H1 (cell line): ENCODE data around the gene PALD1. TPM values are rescaled to one million over a fixed set of nuclear protein-coding genes. Genes with fewer than 3 reads are reported as not detected.
A peak's percentile ranks its signal among the peaks of the same experiment; 100 is the strongest.

Source experiments
- CTCF ChIA-PET: fragments of 300-600 bp; sonication (Branson Sonifier 250); formaldehyde crosslinking; loops from one replicate; lab custom pipeline; 2021; ENCODE audit not compliant: partially characterized antibody; lab: Charles Lee
- POLR2A ChIA-PET: fragments of 300-600 bp; sonication (Branson Sonifier 250); formaldehyde crosslinking; loops from one replicate; lab custom pipeline; 2021; ENCODE audit warnings: inconsistent platforms; ENCODE audit not compliant: partially characterized antibody; lab: Charles Lee
- DNase-seq, 2 experiments: peaks; one replicate each; pipeline versions ENCODE4 v3.0.0 to v3.0.0-alpha.2; 2010 to 2022; ENCODE audit warnings: low spot score in 2 of 2, low read depth in 1 of 2, mixed read lengths in 1 of 2
- FAIRE-seq: peaks from 2 replicates; lab custom pipeline; 2011; peaks lifted over from hg19 to GRCh38; lab: Jason Lieb, UNC
- H2AFZ ChIP-seq: 2 replicates; pipeline ENCODE4 v1.8.1; 2012; ENCODE audit warnings: low read length, inconsistent platforms
- H2AK5ac ChIP-seq: 2 replicates; pipeline ENCODE4 v1.6.1; 2013; ENCODE audit warnings: low read depth, low read length
- H2BK120ac ChIP-seq: replicated peaks from 2 replicates; pipeline ENCODE3; 2013; ENCODE audit warnings: low read depth, low read length, inconsistent platforms
- H2BK12ac ChIP-seq: 2 replicates; pipeline ENCODE4 v1.6.1; 2013; ENCODE audit warnings: low read depth, low read length
- H2BK15ac ChIP-seq: 2 replicates; pipeline ENCODE4 v1.6.1; 2013; ENCODE audit warnings: low read length
- H2BK20ac ChIP-seq: 2 replicates; pipeline ENCODE4 v1.6.1; 2013; ENCODE audit warnings: low read length
- H2BK5ac ChIP-seq: 2 replicates; pipeline ENCODE4 v1.6.1; 2013; ENCODE audit warnings: low read depth, low read length
- H3K14ac ChIP-seq: 2 replicates; pipeline ENCODE4 v1.6.1; 2013; ENCODE audit warnings: inconsistent platforms; ENCODE audit not compliant: insufficient read length
- H3K18ac ChIP-seq: 2 replicates; pipeline ENCODE4 v1.6.1; 2013; ENCODE audit warnings: low read length; ENCODE audit errors: extremely low read depth
- H3K23ac ChIP-seq: 2 replicates; pipeline ENCODE4 v1.6.1; 2013; ENCODE audit warnings: inconsistent platforms; ENCODE audit not compliant: insufficient read length
- H3K23me2 ChIP-seq: 2 replicates; pipeline ENCODE4 v1.6.1; 2013; ENCODE audit warnings: low read depth, low read length
- H3K27ac ChIP-seq: 2 replicates; pipeline ENCODE4 v1.6.1; 2011; ENCODE audit warnings: low read depth, low read length, inconsistent platforms
- H3K27me3 ChIP-seq, 4 experiments: replicated peaks in 1 of 4; 1 replicate in 1 of 4; 2 replicates in 3 of 4; pipeline versions ENCODE4 v1.6.1 to v1.8.1; 2011 to 2013; ENCODE audit warnings: low read length in 3 of 4, mild to moderate bottlenecking in 3 of 4, inconsistent platforms in 2 of 4, mixed read lengths in 2 of 4, moderate library complexity in 1 of 4; ENCODE audit not compliant: control insufficient read depth in 3 of 4, insufficient read depth in 3 of 4; ENCODE audit errors: extremely low read depth in 1 of 4
- H3K36me3 ChIP-seq, 4 experiments: 2 replicates each; pipeline versions ENCODE4 v1.6.1 to v1.8.1; 2011 to 2013; ENCODE audit warnings: mild to moderate bottlenecking in 4 of 4, low read length in 3 of 4, moderate library complexity in 2 of 4, control low read depth in 1 of 4, inconsistent platforms in 1 of 4; ENCODE audit not compliant: insufficient read depth in 4 of 4, control insufficient read depth in 2 of 4
- H3K4ac ChIP-seq: replicated peaks from 2 replicates; pipeline ENCODE3; 2013; ENCODE audit warnings: low read length, low read depth, mixed read lengths, inconsistent platforms; ENCODE audit not compliant: insufficient read length
- H3K4me1 ChIP-seq, 4 experiments: replicated peaks in 1 of 4; 1 replicate in 1 of 4; 2 replicates in 3 of 4; pipeline versions ENCODE4 v1.6.1 to v1.8.1; 2011 to 2013; ENCODE audit warnings: low read length in 3 of 4, inconsistent platforms in 2 of 4, mixed read lengths in 1 of 4; ENCODE audit not compliant: insufficient read depth in 4 of 4, control insufficient read depth in 3 of 4
- H3K4me2 ChIP-seq, 2 experiments: 2 replicates each; pipeline versions ENCODE4 v1.6.1 to v1.8.1; 2011 to 2013; ENCODE audit warnings: low read depth in 2 of 2, low read length in 2 of 2, control low read depth in 1 of 2, inconsistent platforms in 1 of 2, mild to moderate bottlenecking in 1 of 2; ENCODE audit not compliant: insufficient read depth in 1 of 2
- H3K4me3 ChIP-seq, 4 experiments: fragments of 200-600, 300-600 bp in 1 of 4; sonication (generic), shearing (Covaris generic), sonication (Bioruptor Twin) in 1 of 4; 2 replicates each; pipeline versions ENCODE4 v1.5.1 to v1.8.1; 2011 to 2016; ENCODE audit warnings: low read length in 4 of 4, low read depth in 3 of 4, control low read depth in 2 of 4, inconsistent platforms in 2 of 4, mild to moderate bottlenecking in 2 of 4, mixed read lengths in 1 of 4, moderate library complexity in 1 of 4; ENCODE audit not compliant: insufficient read depth in 2 of 4; ENCODE audit errors: extremely low read depth in 1 of 4
- H3K56ac ChIP-seq: replicated peaks from 2 replicates; pipeline ENCODE3; 2013; ENCODE audit warnings: low read depth, mild to moderate bottlenecking, mixed read lengths, low read length, inconsistent platforms; ENCODE audit not compliant: insufficient read length
- H3K79me1 ChIP-seq: 2 replicates; pipeline ENCODE4 v1.6.1; 2013; ENCODE audit warnings: low read depth, low read length, control low read depth
- H3K79me2 ChIP-seq, 2 experiments: 2 replicates each; pipeline versions ENCODE4 v1.6.1 to v1.8.1; 2012 to 2013; ENCODE audit warnings: low read length in 2 of 2, mild to moderate bottlenecking in 2 of 2, inconsistent platforms in 1 of 2; ENCODE audit not compliant: insufficient read depth in 2 of 2, control insufficient read depth in 1 of 2
- H3K9ac ChIP-seq, 4 experiments: replicated peaks in 1 of 4; 1 replicate in 1 of 4; 2 replicates in 3 of 4; pipeline versions ENCODE4 v1.6.1 to v1.8.1; 2011 to 2013; ENCODE audit warnings: low read depth in 3 of 4, low read length in 3 of 4, control low read depth in 2 of 4, mild to moderate bottlenecking in 2 of 4, moderate library complexity in 2 of 4, inconsistent platforms in 1 of 4; ENCODE audit errors: extremely low read depth in 1 of 4
- H3K9me3 ChIP-seq, 2 experiments: 2 replicates each; pipeline versions ENCODE4 v1.6.1 to v1.8.1; 2012 to 2013; ENCODE audit warnings: mild to moderate bottlenecking in 2 of 2, moderate library complexity in 2 of 2, control low read depth in 1 of 2, inconsistent platforms in 1 of 2, low read depth in 1 of 2, low read length in 1 of 2, mixed read lengths in 1 of 2; ENCODE audit not compliant: insufficient read depth in 2 of 2
- H4K20me1 ChIP-seq, 2 experiments: replicated peaks in 1 of 2; 2 replicates each; pipeline versions ENCODE3 to v1.8.1; 2011 to 2013; ENCODE audit warnings: inconsistent platforms in 2 of 2, low read length in 2 of 2, mild to moderate bottlenecking in 1 of 2; ENCODE audit not compliant: insufficient read depth in 2 of 2, control insufficient read depth in 1 of 2
- H4K5ac ChIP-seq: 2 replicates; pipeline ENCODE4 v1.6.1; 2013; ENCODE audit warnings: low read length, low read depth, mixed read lengths, inconsistent platforms; ENCODE audit not compliant: insufficient read length
- H4K8ac ChIP-seq: 2 replicates; pipeline ENCODE4 v1.8.0; 2013; ENCODE audit warnings: mild to moderate bottlenecking, moderate library complexity, low read length, inconsistent platforms; ENCODE audit not compliant: insufficient read depth; ENCODE audit errors: extremely low read depth
- H4K91ac ChIP-seq: replicated peaks from 2 replicates; pipeline ENCODE3; 2013; ENCODE audit warnings: low read length, mixed read lengths, inconsistent platforms; ENCODE audit not compliant: insufficient read length
- CHD2 ChIP-seq: IDR thresholded peaks from 2 replicates; pipeline ENCODE4 v1.6.1; 2012; ENCODE audit warnings: low read length, improper control_type of control experiment
- EP300 ChIP-seq, 2 experiments: IDR thresholded peaks; 1 replicate in 1 of 2; 2 replicates in 1 of 2; pipeline ENCODE4 v1.6.1; 2011 to 2012; ENCODE audit warnings: low read depth in 2 of 2, low read length in 2 of 2, mild to moderate bottlenecking in 2 of 2, borderline replicate concordance in 1 of 2, inconsistent platforms in 1 of 2, moderate library complexity in 1 of 2
- JUN ChIP-seq: IDR thresholded peaks from 2 replicates; pipeline ENCODE4 v1.6.1; 2011; ENCODE audit warnings: low read depth, mild to moderate bottlenecking, improper control_type of control experiment, low read length
- JUND ChIP-seq: IDR thresholded peaks from 2 replicates; pipeline ENCODE4 v1.6.1; 2011; ENCODE audit warnings: mild to moderate bottlenecking, improper control_type of control experiment, low read length
- MAFK ChIP-seq: IDR thresholded peaks from 2 replicates; pipeline ENCODE4 v1.6.1; 2012; ENCODE audit warnings: low read depth, mild to moderate bottlenecking, improper control_type of control experiment, low read length
- NANOG ChIP-seq: IDR thresholded peaks from 2 replicates; pipeline ENCODE4 v1.6.1; 2011; ENCODE audit warnings: low read length, low read depth, mild to moderate bottlenecking, inconsistent platforms; ENCODE audit not compliant: insufficient read depth, poor library complexity, severe bottlenecking
- POLR2A ChIP-seq, 2 experiments: IDR thresholded peaks; 1 replicate in 1 of 2; 2 replicates in 1 of 2; pipeline ENCODE4 v1.6.1; 2011; ENCODE audit warnings: low read depth in 2 of 2, low read length in 2 of 2, mild to moderate bottlenecking in 2 of 2; ENCODE audit errors: control extremely low read depth in 1 of 2
- RAD21 ChIP-seq, 2 experiments: IDR thresholded peaks in 1 of 2; conservative IDR thresholded peaks in 1 of 2; 2 replicates each; pipeline ENCODE4 v1.6.1; 2011; ENCODE audit warnings: low read depth in 2 of 2, low read length in 2 of 2, improper control_type of control experiment in 1 of 2, inconsistent platforms in 1 of 2, mild to moderate bottlenecking in 1 of 2, moderate library complexity in 1 of 2
- RNF2 ChIP-seq: fragments of 200-900, 300-1000 bp; sonication (generic); IDR thresholded peaks from 2 replicates; pipeline ENCODE4 v1.7.1; 2016; ENCODE audit warnings: borderline replicate concordance, low read depth, mild to moderate bottlenecking, antibody characterized with exemption, low read length; ENCODE audit not compliant: poor library complexity, severe bottlenecking; ENCODE audit errors: missing control alignments
- SAP30 ChIP-seq: fragments of 300-600 bp; sonication (generic); IDR thresholded peaks from 2 replicates; pipeline ENCODE4 v1.7.1; 2012; ENCODE audit warnings: low read length, moderate library complexity, mild to moderate bottlenecking, inconsistent platforms; ENCODE audit not compliant: insufficient read depth, insufficient replicate concordance
- WGBS, 2 experiments: shearing (Covaris generic) in 1 of 2; methylation state at CpG; one replicate each; pipeline versions ENCODE4 v1.1.6 to v1.1.7; 2013 to 2015; ENCODE audit warnings: low lambda C conversion rate in 2 of 2, mixed read lengths in 2 of 2, inconsistent platforms in 1 of 2, low coverage in 1 of 2, missing lambda C conversion rate in 1 of 2; ENCODE audit not compliant: insufficient replicate concordance in 2 of 2, insufficient coverage in 1 of 2, insufficient read length in 1 of 2; ENCODE audit errors: extremely low coverage in 1 of 2, missing lambda C conversion rate in 1 of 2; 5-methylcytosine and 5-hydroxymethylcytosine counted together
- polyA plus RNA-seq, 7 experiments: library from polyadenylated mRNA; depleted of rRNA in 3 of 7; stranded (reverse) in 5 of 7; unstranded in 2 of 7; fragments of >200 nt in 5 of 7; fragments of 200-250 nt in 2 of 7; gene quantifications; 1 replicate in 5 of 7; 2 replicates in 1 of 7; 4 replicates in 1 of 7; pipeline versions ENCODE4 v1.2.1 to v1.2.3, GENCODE V29; 2011 to 2013; ENCODE audit warnings: missing spikeins in 2 of 7, mixed read lengths in 2 of 7
- total RNA-seq: library from RNA; stranded (reverse); fragmentation: NEBNext Ultra II Directional; extraction: Animal tissue kit (Norgen Biotek cat#: 25700); gene quantifications from 2 replicates; pipeline ENCODE4 v1.2.1, GENCODE V29; 2021
- TF ChIP-seq, protein P1 (sequence below): IDR thresholded peaks from 2 replicates; pipeline ENCODE4 v1.6.1; 2011; ENCODE audit warnings: low read depth, mild to moderate bottlenecking, low read length; ENCODE audit not compliant: insufficient read depth

PALD1 gene
- total and polyA plus RNA-seq, 2 of the 8 experiments (the other 6 are each of a cell fraction or from before 2014, with no cell fraction given): 13.3 to 32.8 TPM

DNA sequence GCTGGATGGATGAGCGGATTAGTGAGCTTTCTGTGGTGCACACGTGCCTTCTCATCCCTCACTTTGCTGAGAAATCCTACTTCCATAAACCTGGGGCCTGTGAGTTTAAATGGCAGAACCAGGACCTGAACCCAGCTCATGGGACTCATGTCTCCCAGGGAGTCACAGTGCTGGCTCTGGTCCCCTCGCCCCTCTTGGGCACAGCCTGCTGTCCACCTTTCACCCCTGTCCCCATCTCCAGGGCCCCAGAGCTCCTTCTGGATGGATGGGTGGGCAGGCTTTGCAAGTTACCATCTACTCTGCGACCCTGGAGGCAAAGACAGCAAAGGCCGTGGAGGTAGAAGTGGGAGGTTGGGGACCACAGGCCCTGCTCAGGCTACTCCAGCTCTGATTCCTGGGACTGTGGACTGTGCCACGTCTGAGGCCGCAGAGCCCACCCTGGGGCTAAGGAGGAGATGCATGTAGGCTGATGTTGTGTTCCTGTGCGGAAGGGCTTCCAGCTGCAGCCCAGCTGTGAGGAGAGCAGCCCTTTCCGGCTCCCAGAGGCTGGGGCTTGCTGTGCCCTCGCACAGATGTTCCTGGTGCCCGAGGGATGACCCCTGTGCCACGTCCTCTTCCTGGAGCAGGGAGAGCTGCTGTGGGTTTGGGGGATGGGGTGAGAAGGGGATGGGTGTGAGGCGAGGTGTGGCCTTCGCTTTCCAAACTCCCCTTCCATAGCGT, 83.6 kb downstream of the PALD1 start:
- Histone ChIP-seq H2BK5ac (0 out of 2 replicates have a peak overlapping the region, but pooled peaks have one; percentile 44), H3K4me2 (no peak overlapping the region), H3K14ac (no peak overlapping the region), H2BK120ac (no peak overlapping the region), H3K23ac (no peak overlapping the region), H4K91ac (no peak overlapping the region), H3K4me1 (peaks cover 0 to 6% (median 3%) of the 10 kb centered on the region in 4 experiments; a peak in 4 of 7 replicates), H3K36me3 (no peaks in the 10 kb centered on the region; a peak in 1 of 8 replicates), H2AFZ (no peak overlapping the region), H3K9ac (no peak overlapping the region), H3K56ac (no peak overlapping the region), H3K4me3 (no peak overlapping the region), H3K79me1 (no peaks in the 10 kb centered on the region), H4K5ac (no peak overlapping the region), H2BK15ac (no peak overlapping the region), H3K18ac (no peak overlapping the region), H2BK20ac (no peak overlapping the region), H3K9me3 (no peaks in the 10 kb centered on the region), H3K79me2 (no peaks in the 10 kb centered on the region), H3K27ac (no peak overlapping the region), H4K20me1 (peaks cover 2 to 8% of the 10 kb centered on the region in 2 experiments), H4K8ac (no peak overlapping the region), H3K27me3 (no peaks in the 10 kb centered on the region), H2BK12ac (no peak overlapping the region), H3K23me2 (no peaks in the 10 kb centered on the region), H2AK5ac (0 out of 2 replicates have a peak overlapping the region, but pooled peaks have one; percentile 13), H3K4ac (no peak overlapping the region)
- 93% methylated on average over 15 of the region's 15 CpGs; no CpG with 5 or more reads in 1 of the 2 experiments for WGBS, 2 experiments
- CTCF ChIA-PET: interaction anchor here (0.6 to 5.7 kb wide), 11 partner anchors 8 to 198 kb away, joined by 3 to 58 read pairs (median 5); no protein-coding TSS in a partner anchor
- DNase-seq (no peak), FAIRE-seq (no peak)
- POLR2A ChIA-PET: no interaction called here
- no peak for TF ChIP-seq RAD21 (IDR thresholded peaks at IDR 0.05 in 1 of 2, conservative IDR thresholded peaks at IDR 0.05 in 1 of 2; ENCODE audit: low read depth in 2 of 2, low read length in 2 of 2)
- TF ChIP-seq, protein P1, sequence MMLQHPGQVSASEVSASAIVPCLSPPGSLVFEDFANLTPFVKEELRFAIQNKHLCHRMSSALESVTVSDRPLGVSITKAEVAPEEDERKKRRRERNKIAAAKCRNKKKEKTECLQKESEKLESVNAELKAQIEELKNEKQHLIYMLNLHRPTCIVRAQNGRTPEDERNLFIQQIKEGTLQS: no peak
- no peak for TF ChIP-seq MAFK
- TF ChIP-seq SAP30: no peak
- TF ChIP-seq CHD2: no peak
- no peak for TF ChIP-seq POLR2A (IDR thresholded peaks at IDR 0.05; ENCODE audit: control extremely low read depth in 1 of 2, low read depth in 2 of 2, low read length in 2 of 2)
- no peak for TF ChIP-seq RNF2
- TF ChIP-seq EP300 (IDR thresholded peaks at IDR 0.05; ENCODE audit: borderline replicate concordance in 1 of 2, low read depth in 2 of 2, low read length in 2 of 2): no peak
- TF ChIP-seq NANOG: no peak
- TF ChIP-seq JUND: no peak
- no peak for TF ChIP-seq JUN
